ENCODE measurements around the gene SCIMP. TPM values are rescaled to one million over a fixed set of nuclear protein-coding genes. Genes with fewer than 3 reads are reported as not detected.

SCIMP gene
- total RNA-seq, 1 experiment from 2014 or later: not detected

DNA sequence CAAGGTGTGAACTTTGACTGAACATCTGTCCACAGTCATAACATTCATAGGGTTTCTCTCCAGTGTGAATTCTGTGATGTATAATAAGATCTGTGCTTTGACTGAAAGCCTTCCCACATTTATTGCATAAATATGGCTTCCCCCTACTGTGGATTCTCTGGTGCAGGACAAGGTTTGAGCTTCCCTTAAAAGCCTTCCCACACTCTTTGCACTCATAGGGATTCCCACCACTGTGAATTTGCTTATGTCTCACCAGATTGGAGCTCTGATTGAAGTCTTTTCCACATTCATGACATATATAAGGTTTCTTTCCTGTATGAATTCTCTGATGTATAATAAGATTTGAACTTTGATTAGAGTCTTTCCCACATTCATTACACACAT lies 51.3 kb downstream of the SCIMP start:
- peaks cover 0 to 3% of the 10 kb centered on the region in 2 experiments; a peak in 1 of 4 replicates for H3K36me3 ChIP-seq (ENCODE audit: control insufficient read depth in 1 of 2, insufficient read depth in 2 of 2, low read length in 2 of 2)
- ChIA-PET POLR2A (no interaction called here), CTCF (interaction anchor here (1.6 kb wide), 1 partner anchor 8 kb away, joined by 3 read pairs; the partner anchor contains the start of gene ZNF594), RAD21 (ENCODE audit: low non-redundant PET in 1 of 2, low total read pairs in 2 of 2, uncharacterized antibody in 2 of 2, unreplicated experiment in 2 of 2) (no interaction called here)
- ATAC-seq (no peak), DNase-seq (ENCODE audit: low read depth, low spot score) (no peak)
- H3K9ac ChIP-seq (ENCODE audit: low read length): no peak overlapping the region
- no peak overlapping the region for H3K27ac ChIP-seq (ENCODE audit: low read depth, low read length)
- no peaks in the 10 kb centered on the region for H3K9me2 ChIP-seq (ENCODE audit: insufficient read depth)
- intact Hi-C loops (cut with micrococcal nuclease): no loop called here
- H3K79me2 ChIP-seq (ENCODE audit: insufficient read depth, low read length): no peaks in the 10 kb centered on the region
- H4K20me1 ChIP-seq (ENCODE audit: insufficient read depth): no peaks in the 10 kb centered on the region
- no peaks in the 10 kb centered on the region for H3K27me3 ChIP-seq (ENCODE audit: insufficient read depth, low read length)
- no TSS peak for BruUV-seq (replicated peaks)
- no peak overlapping the region for H3K4me2 ChIP-seq (ENCODE audit: low read length)
- H2AFZ ChIP-seq (ENCODE audit: low read depth, low read length, poor library complexity, severe bottlenecking): no peak overlapping the region
- no peak overlapping the region for H3K4me3 ChIP-seq (replicated peaks in 1 of 2; ENCODE audit: low read depth in 1 of 2, low read length in 2 of 2)
- peaks cover 58 to 72% of the 10 kb centered on the region in 2 experiments; a peak in 3 of 4 replicates for H3K9me3 ChIP-seq (ENCODE audit: control insufficient read depth in 1 of 2, insufficient read depth in 1 of 2, low read depth in 1 of 2, low read length in 2 of 2)
- no peaks in the 10 kb centered on the region for H3K4me1 ChIP-seq (ENCODE audit: control insufficient read depth in 1 of 2, insufficient read depth in 2 of 2, low read length in 2 of 2)
- TF ChIP-seq POLR2AphosphoS5 (IDR thresholded peaks at IDR 0.05; ENCODE audit: low read depth, low read length): no peak
- TF ChIP-seq ZNF274 (IDR thresholded peaks at IDR 0.05; ENCODE audit: low read depth, low read length): peak; percentile 64

DNA sequence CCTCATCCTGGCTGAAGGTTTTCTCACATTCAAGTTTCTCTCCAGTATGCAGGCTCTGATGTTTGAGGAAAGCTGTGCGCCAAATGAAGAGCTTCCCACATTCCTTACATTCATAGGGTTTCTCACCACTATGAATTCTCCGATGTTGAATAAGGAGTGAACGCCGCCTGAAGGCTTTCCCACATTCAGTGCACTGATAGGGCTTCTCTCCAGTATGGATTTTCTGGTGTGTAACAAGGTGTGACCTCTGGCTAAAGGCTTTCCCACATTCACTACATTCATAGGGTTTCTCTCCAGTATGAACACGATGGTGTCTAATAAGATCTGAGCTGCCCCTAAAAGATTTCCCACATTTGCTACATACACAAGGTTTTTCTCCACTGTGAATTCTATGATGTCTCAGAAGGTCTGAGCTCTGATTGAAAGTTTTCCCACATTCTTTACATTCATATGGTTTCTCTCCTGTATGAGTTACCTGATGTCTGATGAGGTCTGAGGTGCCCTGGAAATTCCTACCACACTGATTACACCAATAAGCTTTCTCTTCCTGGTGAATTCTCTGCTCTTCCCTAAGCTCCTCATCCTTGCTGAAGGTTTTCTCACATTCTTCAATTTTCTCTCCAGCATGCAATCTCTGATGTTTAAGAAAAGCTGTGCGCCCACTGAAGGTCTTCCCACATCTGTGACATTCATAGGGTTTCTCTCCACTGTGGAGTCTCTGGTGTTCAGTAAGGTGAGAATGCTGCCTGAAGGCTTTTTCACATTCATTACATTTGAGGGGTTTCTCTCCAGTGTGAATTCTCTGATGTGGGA lies 51.9 kb downstream of the SCIMP start:
- peaks cover 0 to 3% of the 10 kb centered on the region in 2 experiments; a peak in 1 of 4 replicates for H3K36me3 ChIP-seq (ENCODE audit: control insufficient read depth in 1 of 2, insufficient read depth in 2 of 2, low read length in 2 of 2)
- no peaks in the 10 kb centered on the region for H3K27me3 ChIP-seq (ENCODE audit: insufficient read depth, low read length)
- no peaks in the 10 kb centered on the region for H3K4me1 ChIP-seq (ENCODE audit: control insufficient read depth in 1 of 2, insufficient read depth in 2 of 2, low read length in 2 of 2)
- H3K4me2 ChIP-seq (ENCODE audit: low read length): no peak overlapping the region
- RAD21 ChIA-PET (ENCODE audit: low non-redundant PET in 1 of 2, low total read pairs in 2 of 2, uncharacterized antibody in 2 of 2, unreplicated experiment in 2 of 2): no interaction called here
- intact Hi-C loops (cut with micrococcal nuclease): no loop called here
- no peak overlapping the region for H3K4me3 ChIP-seq (replicated peaks in 1 of 2; ENCODE audit: low read depth in 1 of 2, low read length in 2 of 2)
- H3K79me2 ChIP-seq (ENCODE audit: insufficient read depth, low read length): no peaks in the 10 kb centered on the region
- H3K27ac ChIP-seq (ENCODE audit: low read depth, low read length): no peak overlapping the region
- H3K9me3 ChIP-seq (ENCODE audit: control insufficient read depth in 1 of 2, insufficient read depth in 1 of 2, low read depth in 1 of 2, low read length in 2 of 2): peaks cover 58 to 68% of the 10 kb centered on the region in 2 experiments; a peak in 3 of 4 replicates
- TF ChIP-seq, protein P1, sequence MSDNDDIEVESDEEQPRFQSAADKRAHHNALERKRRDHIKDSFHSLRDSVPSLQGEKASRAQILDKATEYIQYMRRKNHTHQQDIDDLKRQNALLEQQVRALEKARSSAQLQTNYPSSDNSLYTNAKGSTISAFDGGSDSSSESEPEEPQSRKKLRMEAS (IDR thresholded peaks at IDR 0.05): no peak
- TF ChIP-seq, protein P2, sequence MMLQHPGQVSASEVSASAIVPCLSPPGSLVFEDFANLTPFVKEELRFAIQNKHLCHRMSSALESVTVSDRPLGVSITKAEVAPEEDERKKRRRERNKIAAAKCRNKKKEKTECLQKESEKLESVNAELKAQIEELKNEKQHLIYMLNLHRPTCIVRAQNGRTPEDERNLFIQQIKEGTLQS (IDR thresholded peaks at IDR 0.05): no peak
- TF ChIP-seq EGR1 (IDR thresholded peaks at IDR 0.05; ENCODE audit: low read depth) (no peak), EZH2 (IDR thresholded peaks at IDR 0.05) (no peak), SIN3A (IDR thresholded peaks at IDR 0.05; ENCODE audit: low read depth) (no peak), RAD21 (IDR thresholded peaks at IDR 0.05; ENCODE audit: low read depth) (no peak), CBX3 (IDR thresholded peaks at IDR 0.05; ENCODE audit: low read depth) (no peak), TCF7L2 (IDR thresholded peaks at IDR 0.05; ENCODE audit: borderline replicate concordance, extremely low read depth, insufficient read depth, insufficient read length) (no peak), ZFX (IDR thresholded peaks at IDR 0.05) (no peak), CEBPB (IDR thresholded peaks at IDR 0.05; ENCODE audit: low read depth) (no peak), ELF1 (IDR thresholded peaks at IDR 0.05; ENCODE audit: borderline replicate concordance, low read depth) (no peak), ZNF274 (IDR thresholded peaks at IDR 0.05; ENCODE audit: low read depth, low read length) (no peak; the same call in 1 of the 2 replicates)
- TF ChIP-seq, protein P3, sequence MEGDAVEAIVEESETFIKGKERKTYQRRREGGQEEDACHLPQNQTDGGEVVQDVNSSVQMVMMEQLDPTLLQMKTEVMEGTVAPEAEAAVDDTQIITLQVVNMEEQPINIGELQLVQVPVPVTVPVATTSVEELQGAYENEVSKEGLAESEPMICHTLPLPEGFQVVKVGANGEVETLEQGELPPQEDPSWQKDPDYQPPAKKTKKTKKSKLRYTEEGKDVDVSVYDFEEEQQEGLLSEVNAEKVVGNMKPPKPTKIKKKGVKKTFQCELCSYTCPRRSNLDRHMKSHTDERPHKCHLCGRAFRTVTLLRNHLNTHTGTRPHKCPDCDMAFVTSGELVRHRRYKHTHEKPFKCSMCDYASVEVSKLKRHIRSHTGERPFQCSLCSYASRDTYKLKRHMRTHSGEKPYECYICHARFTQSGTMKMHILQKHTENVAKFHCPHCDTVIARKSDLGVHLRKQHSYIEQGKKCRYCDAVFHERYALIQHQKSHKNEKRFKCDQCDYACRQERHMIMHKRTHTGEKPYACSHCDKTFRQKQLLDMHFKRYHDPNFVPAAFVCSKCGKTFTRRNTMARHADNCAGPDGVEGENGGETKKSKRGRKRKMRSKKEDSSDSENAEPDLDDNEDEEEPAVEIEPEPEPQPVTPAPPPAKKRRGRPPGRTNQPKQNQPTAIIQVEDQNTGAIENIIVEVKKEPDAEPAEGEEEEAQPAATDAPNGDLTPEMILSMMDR (IDR thresholded peaks at IDR 0.05 in 2 of 3, conservative IDR thresholded peaks at IDR 0.05 in 1 of 3; ENCODE audit: borderline replicate concordance in 1 of 3, insufficient read depth in 1 of 3, low read depth in 2 of 3, low read length in 2 of 3): no peak
- TF ChIP-seq, protein P4, sequence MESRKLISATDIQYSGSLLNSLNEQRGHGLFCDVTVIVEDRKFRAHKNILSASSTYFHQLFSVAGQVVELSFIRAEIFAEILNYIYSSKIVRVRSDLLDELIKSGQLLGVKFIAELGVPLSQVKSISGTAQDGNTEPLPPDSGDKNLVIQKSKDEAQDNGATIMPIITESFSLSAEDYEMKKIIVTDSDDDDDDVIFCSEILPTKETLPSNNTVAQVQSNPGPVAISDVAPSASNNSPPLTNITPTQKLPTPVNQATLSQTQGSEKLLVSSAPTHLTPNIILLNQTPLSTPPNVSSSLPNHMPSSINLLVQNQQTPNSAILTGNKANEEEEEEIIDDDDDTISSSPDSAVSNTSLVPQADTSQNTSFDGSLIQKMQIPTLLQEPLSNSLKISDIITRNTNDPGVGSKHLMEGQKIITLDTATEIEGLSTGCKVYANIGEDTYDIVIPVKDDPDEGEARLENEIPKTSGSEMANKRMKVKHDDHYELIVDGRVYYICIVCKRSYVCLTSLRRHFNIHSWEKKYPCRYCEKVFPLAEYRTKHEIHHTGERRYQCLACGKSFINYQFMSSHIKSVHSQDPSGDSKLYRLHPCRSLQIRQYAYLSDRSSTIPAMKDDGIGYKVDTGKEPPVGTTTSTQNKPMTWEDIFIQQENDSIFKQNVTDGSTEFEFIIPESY (IDR thresholded peaks at IDR 0.05; ENCODE audit: extremely low read depth, insufficient replicate concordance, low read length): no peak
- H4K20me1 ChIP-seq (ENCODE audit: insufficient read depth): no peaks in the 10 kb centered on the region
- no peak overlapping the region for H3K9ac ChIP-seq (ENCODE audit: low read length)
- no peaks in the 10 kb centered on the region for H3K9me2 ChIP-seq (ENCODE audit: insufficient read depth)
- ATAC-seq: no peak
- DNase-seq (ENCODE audit: low read depth, low spot score): no peak
- BruUV-seq (replicated peaks): no TSS peak
- H2AFZ ChIP-seq (ENCODE audit: low read depth, low read length, poor library complexity, severe bottlenecking): no peak overlapping the region
- CTCF ChIA-PET: interaction anchor here (1.6 kb wide), 1 partner anchor 9 kb away, joined by 3 read pairs; the partner anchor contains the start of gene ZNF594
- POLR2A ChIA-PET: interaction anchor here (0.6 to 1.1 kb wide), 2 partner anchors 9 to 271 kb away, joined by 3 to 4 read pairs; no protein-coding TSS in a partner anchor

Data from HCT116 (cell line).